GM06990 (cell line): ENCODE measurements around the gene MTERF1.

Source experiments
- DNase-seq: peaks from one replicate; pipeline ENCODE4 v3.0.0-alpha.2; 2011; ENCODE audit not compliant: insufficient read length; ENCODE audit errors: extremely low read depth
- H3K27me3 ChIP-seq: replicated peaks from 2 replicates; pipeline ENCODE4 v1.6.0; 2011; ENCODE audit warnings: low read length; ENCODE audit not compliant: control insufficient read depth, insufficient read depth
- H3K36me3 ChIP-seq: 2 replicates; pipeline ENCODE4 v1.5.1; 2011; ENCODE audit warnings: low read length; ENCODE audit not compliant: control insufficient read depth, insufficient read depth
- H3K4me3 ChIP-seq: replicated peaks from 2 replicates; pipeline ENCODE4 v1.5.1; 2011; ENCODE audit warnings: low read depth, mild to moderate bottlenecking, control low read depth, low read length
- TF ChIP-seq, protein P1 (sequence below): IDR thresholded peaks from 2 replicates; pipeline ENCODE4 v1.5.1; 2011; ENCODE audit warnings: low read length, control low read depth, mild to moderate bottlenecking, inconsistent platforms; ENCODE audit not compliant: insufficient read depth, poor library complexity, severe bottlenecking

Gene MTERF1

DNA sequence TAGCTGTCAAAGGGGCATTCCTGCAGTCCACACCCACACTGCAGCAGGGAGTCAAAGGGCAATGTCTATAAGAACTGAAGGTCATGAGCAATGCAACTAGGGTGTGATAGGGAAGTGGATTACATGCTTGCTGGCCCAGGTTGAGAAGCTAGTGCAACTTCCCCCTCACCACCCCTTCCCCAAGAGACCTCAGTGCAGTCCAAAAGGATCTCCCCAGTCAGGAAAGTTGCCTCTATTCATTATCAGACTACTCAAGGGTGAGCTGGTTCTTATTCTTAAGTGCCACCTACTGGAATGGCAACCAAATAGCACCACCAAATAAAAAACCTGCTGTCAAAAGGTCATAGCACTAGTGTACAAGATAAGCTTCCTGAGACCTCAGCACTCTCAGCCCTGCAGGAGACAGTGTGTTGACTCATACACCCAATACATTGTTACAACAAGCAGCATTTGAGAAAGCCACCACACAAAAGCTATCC is 28.2 kb downstream of the MTERF1 start:
- H3K4me3 ChIP-seq = no peak overlapping the region
- no peak for DNase-seq
- TF ChIP-seq, protein P1, sequence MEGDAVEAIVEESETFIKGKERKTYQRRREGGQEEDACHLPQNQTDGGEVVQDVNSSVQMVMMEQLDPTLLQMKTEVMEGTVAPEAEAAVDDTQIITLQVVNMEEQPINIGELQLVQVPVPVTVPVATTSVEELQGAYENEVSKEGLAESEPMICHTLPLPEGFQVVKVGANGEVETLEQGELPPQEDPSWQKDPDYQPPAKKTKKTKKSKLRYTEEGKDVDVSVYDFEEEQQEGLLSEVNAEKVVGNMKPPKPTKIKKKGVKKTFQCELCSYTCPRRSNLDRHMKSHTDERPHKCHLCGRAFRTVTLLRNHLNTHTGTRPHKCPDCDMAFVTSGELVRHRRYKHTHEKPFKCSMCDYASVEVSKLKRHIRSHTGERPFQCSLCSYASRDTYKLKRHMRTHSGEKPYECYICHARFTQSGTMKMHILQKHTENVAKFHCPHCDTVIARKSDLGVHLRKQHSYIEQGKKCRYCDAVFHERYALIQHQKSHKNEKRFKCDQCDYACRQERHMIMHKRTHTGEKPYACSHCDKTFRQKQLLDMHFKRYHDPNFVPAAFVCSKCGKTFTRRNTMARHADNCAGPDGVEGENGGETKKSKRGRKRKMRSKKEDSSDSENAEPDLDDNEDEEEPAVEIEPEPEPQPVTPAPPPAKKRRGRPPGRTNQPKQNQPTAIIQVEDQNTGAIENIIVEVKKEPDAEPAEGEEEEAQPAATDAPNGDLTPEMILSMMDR = peak; percentile 55
- no peaks in the 10 kb centered on the region; the same call in 1 of the 2 replicates for H3K36me3 ChIP-seq
- H3K27me3 ChIP-seq = no peaks in the 10 kb centered on the region

DNA sequence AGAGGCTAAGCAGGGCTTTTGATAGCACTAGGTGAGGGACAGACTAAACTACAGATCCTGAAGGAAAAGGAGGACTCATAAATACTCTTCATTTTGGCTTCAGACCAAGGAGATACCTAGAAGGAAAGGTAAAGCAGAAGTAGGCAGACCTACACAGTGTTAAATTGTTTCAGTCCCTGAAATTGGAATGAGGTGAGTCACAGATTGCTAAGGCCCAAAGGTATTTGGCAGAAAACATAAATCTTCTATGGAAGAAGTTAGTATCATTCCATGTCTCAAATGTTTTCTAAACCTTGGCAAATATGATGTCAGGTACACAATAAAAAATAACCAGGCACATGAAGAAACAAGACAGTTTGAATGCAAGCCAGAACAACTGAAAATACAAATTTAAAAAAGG is 30.0 kb downstream of the MTERF1 start:
- H3K4me3 ChIP-seq = no peak overlapping the region
- TF ChIP-seq, protein P1 = no peak
- H3K27me3 ChIP-seq = no peaks in the 10 kb centered on the region
- H3K36me3 ChIP-seq = no peaks in the 10 kb centered on the region; the same call in 1 of the 2 replicates
- no peak for DNase-seq

DNA sequence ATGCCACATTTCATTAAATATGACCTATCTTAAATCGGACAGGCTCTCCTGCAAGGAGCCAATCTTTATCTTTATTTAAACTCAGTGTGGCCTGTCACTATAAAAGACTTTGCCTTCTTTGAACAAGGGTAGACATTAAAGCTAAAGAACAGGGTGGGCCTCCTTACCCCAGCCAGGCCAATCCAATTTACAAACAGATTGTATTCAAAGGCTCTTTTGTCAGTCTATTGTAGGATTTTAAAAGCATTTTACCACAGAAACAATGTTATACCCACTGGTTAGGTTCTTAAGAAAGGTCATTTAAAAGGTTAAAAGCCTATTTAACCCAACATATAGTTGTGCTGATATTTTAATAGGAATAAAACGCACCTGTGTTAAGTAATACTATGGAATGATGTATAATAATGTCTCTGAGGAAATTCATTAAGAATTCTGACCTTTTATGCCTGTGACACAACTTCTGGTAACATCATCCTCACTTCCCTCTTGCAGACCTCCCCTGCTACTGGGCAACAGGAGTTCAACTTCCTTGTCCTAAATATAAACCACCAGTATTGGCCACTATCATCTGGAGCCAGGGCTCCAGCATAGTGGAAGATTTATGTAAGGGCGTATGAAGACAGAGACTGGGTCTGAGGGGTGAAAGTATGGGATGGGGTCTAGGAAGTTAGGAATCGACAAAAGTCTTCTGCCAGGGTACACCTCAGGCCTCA is 32.5 kb downstream of the MTERF1 start:
- no peak overlapping the region for H3K4me3 ChIP-seq
- TF ChIP-seq, protein P1 = no peak
- no peaks in the 10 kb centered on the region for H3K27me3 ChIP-seq
- DNase-seq = no peak
- H3K36me3 ChIP-seq = no peaks in the 10 kb centered on the region; the same call in 1 of the 2 replicates

DNA sequence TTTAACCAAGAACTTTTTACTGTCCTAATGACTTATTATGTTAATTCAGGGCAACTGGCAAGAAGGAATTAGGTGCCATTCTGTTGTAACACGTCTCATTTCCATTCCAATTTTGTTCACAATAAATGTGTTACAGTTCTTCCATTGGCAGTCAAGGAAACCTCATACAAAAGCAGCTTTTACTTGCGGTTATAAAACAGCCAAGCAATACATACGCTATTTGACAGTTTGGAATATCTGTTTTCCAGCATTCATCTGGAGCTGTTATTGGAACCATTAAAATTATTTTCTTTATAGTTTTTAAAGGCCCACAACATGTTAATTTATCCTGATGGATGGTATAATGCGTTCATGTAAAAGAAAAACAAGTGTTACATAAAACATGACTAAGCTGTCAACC is 33.3 kb downstream of the MTERF1 start:
- Histone ChIP-seq H3K4me3 (no peak overlapping the region), H3K27me3 (no peaks in the 10 kb centered on the region), H3K36me3 (no peaks in the 10 kb centered on the region; the same call in 1 of the 2 replicates)
- no peak for DNase-seq
- TF ChIP-seq, protein P1 = no peak

DNA sequence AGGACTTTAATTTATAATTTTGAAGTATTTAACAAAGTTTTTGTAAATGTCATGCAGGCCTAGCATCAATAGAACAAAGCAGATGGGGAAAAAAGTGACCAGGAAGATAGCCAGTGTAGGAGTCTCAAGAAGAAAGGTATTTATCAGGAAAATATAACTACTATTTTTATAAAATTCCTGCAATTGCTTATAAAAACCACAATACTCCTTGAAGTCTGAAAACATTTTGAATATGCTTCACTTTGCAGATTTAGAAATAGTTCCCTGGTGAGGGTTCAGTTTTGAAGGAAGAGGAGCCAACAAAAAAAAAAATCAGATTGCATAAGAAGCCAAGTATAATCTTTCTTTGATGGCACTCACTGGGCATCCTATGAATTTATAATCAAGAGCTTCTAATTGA is 34.1 kb downstream of the MTERF1 start:
- TF ChIP-seq, protein P1 = no peak
- no peak for DNase-seq
- H3K4me3 ChIP-seq = no peak overlapping the region
- H3K36me3 ChIP-seq = no peaks in the 10 kb centered on the region; the same call in 1 of the 2 replicates
- no peaks in the 10 kb centered on the region for H3K27me3 ChIP-seq
